ENCODE measurements around the gene PRDM5. TPM values are rescaled to one million over a fixed set of nuclear protein-coding genes. Genes with fewer than 3 reads are reported as not detected.

The PRDM5 gene
- total RNA-seq, 1 donor from 2014 or later = 9.0 TPM

- DNase-seq (ENCODE audit: low read depth) = no peak
- TF ChIP-seq, protein P1, sequence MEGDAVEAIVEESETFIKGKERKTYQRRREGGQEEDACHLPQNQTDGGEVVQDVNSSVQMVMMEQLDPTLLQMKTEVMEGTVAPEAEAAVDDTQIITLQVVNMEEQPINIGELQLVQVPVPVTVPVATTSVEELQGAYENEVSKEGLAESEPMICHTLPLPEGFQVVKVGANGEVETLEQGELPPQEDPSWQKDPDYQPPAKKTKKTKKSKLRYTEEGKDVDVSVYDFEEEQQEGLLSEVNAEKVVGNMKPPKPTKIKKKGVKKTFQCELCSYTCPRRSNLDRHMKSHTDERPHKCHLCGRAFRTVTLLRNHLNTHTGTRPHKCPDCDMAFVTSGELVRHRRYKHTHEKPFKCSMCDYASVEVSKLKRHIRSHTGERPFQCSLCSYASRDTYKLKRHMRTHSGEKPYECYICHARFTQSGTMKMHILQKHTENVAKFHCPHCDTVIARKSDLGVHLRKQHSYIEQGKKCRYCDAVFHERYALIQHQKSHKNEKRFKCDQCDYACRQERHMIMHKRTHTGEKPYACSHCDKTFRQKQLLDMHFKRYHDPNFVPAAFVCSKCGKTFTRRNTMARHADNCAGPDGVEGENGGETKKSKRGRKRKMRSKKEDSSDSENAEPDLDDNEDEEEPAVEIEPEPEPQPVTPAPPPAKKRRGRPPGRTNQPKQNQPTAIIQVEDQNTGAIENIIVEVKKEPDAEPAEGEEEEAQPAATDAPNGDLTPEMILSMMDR (IDR thresholded peaks at IDR 0.05; ENCODE audit: insufficient read depth, low read length, severe bottlenecking) = no peak
- no peak for FAIRE-seq
Observed at GRCh38 chr4:120903419-120903818, 19.1 kb downstream of the PRDM5 start.

GRCh38 chr4:120902925-120903324 is 19.6 kb downstream of the PRDM5 start:
- Histone ChIP-seq H3K4me3 (ENCODE audit: low read depth, low read length) (no peak overlapping the region), H3K27me3 (ENCODE audit: control insufficient read depth, insufficient read depth, low read length) (no peaks in the 10 kb centered on the region), H3K36me3 (ENCODE audit: control insufficient read depth, insufficient read depth, low read length) (no peaks in the 10 kb centered on the region)
- DNase-seq (ENCODE audit: low read depth) (no peak), FAIRE-seq (no peak)
- TF ChIP-seq, protein P1 (IDR thresholded peaks at IDR 0.05; ENCODE audit: insufficient read depth, low read length, severe bottlenecking) = no peak

More at GRCh38 chr4:120903419-120903818, 19.1 kb downstream of the PRDM5 start:
- H3K27me3 ChIP-seq (ENCODE audit: control insufficient read depth, insufficient read depth, low read length) = no peaks in the 10 kb centered on the region
- no peaks in the 10 kb centered on the region for H3K36me3 ChIP-seq (ENCODE audit: control insufficient read depth, insufficient read depth, low read length)
- no peak overlapping the region for H3K4me3 ChIP-seq (ENCODE audit: low read depth, low read length)

DNA sequence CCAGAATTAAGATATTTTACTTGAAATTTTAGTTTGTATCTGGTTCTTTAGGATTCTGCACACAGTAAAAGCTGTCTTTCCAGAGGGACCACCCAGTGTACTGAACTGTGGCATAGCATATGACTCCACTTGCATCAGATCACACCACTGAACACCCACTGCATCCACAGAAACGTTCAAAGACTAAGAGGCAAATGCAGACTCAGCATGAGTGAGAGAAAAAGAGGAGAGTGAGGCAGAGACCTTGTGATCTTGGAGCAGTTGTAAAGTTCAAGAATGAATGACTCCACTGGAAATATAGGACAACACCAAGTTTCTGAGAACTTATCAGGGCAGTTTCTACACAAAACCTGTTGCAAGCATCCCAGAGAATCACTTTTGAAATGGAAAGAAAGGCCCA is 20.8 kb downstream of the PRDM5 start:
- DNase-seq (ENCODE audit: low read depth) (no peak), FAIRE-seq (peak; percentile 68)
- TF ChIP-seq, protein P1 (IDR thresholded peaks at IDR 0.05; ENCODE audit: insufficient read depth, low read length, severe bottlenecking) = no peak
- Histone ChIP-seq H3K4me3 (ENCODE audit: low read depth, low read length) (no peak overlapping the region), H3K36me3 (ENCODE audit: control insufficient read depth, insufficient read depth, low read length) (no peaks in the 10 kb centered on the region), H3K27me3 (ENCODE audit: control insufficient read depth, insufficient read depth, low read length) (no peaks in the 10 kb centered on the region)

DNA sequence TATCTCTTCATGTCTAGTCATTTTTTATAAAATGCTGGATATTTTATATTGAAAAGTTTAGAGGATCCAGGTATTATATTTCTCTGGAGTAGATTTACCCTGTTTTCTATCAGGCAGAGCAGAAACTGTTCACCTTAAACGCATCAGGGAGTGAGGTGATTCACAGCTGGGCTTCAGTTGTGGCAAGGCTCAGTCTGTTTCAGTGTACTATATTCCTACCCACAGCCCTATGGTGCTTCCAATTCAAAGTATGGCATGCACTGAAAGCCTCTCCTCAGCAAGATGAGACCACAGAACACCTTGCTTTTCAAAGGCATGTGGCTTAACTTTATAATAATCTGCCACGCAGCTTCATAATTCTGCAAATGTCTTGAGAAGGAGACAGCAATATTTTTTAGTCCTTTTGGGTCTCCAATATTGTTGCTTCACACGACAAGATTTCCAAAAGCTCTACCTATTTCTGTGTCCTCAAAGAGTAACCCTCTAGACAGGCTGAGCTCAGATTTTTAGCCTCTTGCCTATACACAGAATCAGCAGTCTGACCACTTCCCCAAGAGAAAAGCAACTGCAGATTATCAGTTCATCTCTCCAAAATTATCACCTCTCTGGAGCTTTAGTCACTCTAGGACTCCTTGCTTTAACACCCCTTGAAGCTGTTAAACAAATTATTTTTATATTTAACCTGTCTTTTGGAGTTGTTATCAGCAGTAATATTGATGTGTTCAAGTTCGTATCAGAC is 24.4 kb downstream of the PRDM5 start:
- H3K36me3 ChIP-seq (ENCODE audit: control insufficient read depth, insufficient read depth, low read length) = no peaks in the 10 kb centered on the region
- H3K4me3 ChIP-seq (ENCODE audit: low read depth, low read length) = no peak overlapping the region
- H3K27me3 ChIP-seq (ENCODE audit: control insufficient read depth, insufficient read depth, low read length) = no peaks in the 10 kb centered on the region
- DNase-seq (ENCODE audit: low read depth) (no peak), FAIRE-seq (no peak)
- TF ChIP-seq, protein P1 (IDR thresholded peaks at IDR 0.05; ENCODE audit: insufficient read depth, low read length, severe bottlenecking) = no peak

DNA sequence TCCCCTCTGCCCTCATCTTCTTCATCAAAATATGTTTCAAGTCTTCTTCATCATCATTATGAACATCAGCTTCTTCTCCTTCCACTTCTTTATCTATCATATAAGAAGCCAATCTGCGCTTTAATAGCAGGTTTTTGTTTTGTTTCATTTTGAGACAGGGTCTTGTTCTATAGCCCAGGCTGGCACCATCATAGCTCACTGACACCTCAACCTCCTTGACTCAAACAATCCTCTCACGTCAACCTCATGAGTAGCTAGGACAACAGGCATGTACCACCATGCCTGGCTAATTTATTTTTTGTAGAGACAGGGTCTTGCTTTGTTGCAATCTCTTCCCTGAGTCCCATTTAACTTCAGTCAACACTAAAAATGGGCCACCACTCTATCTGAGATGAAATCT is 27.0 kb downstream of the PRDM5 start:
- TF ChIP-seq, protein P1 (IDR thresholded peaks at IDR 0.05; ENCODE audit: insufficient read depth, low read length, severe bottlenecking) = no peak
- DNase-seq (ENCODE audit: low read depth) = no peak
- Histone ChIP-seq H3K4me3 (ENCODE audit: low read depth, low read length) (no peak overlapping the region), H3K27me3 (ENCODE audit: control insufficient read depth, insufficient read depth, low read length) (no peaks in the 10 kb centered on the region), H3K36me3 (ENCODE audit: control insufficient read depth, insufficient read depth, low read length) (no peaks in the 10 kb centered on the region)
- no peak for FAIRE-seq

- no peak for DNase-seq (ENCODE audit: low read depth)
- no peaks in the 10 kb centered on the region for H3K36me3 ChIP-seq (ENCODE audit: control insufficient read depth, insufficient read depth, low read length)
- FAIRE-seq = no peak
- TF ChIP-seq, protein P1 (IDR thresholded peaks at IDR 0.05; ENCODE audit: insufficient read depth, low read length, severe bottlenecking) = no peak
- H3K27me3 ChIP-seq (ENCODE audit: control insufficient read depth, insufficient read depth, low read length) = no peaks in the 10 kb centered on the region
- no peak overlapping the region for H3K4me3 ChIP-seq (ENCODE audit: low read depth, low read length)
Observed at GRCh38 chr4:120893314-120893713, 29.2 kb downstream of the PRDM5 start.
